Peyer's patch (tissue), 4 donors: Measurements from ENCODE around the gene PRKAA2. TPM values are rescaled to one million over a fixed set of nuclear protein-coding genes. Genes with fewer than 3 reads are reported as not detected.

ENCODE experiments used
- DNase-seq, 3 donors: peaks; one replicate each; pipeline ENCODE4 v3.0.0-alpha.2; 2017 to 2019
- H3K27ac ChIP-seq, 4 donors: fragments of 200-600 bp; sonication (generic); one replicate each; pipeline ENCODE4 v1.5.1; 2016 to 2019
- H3K27me3 ChIP-seq, 2 donors: fragments of 200-600 bp; sonication (generic); one replicate each; pipeline ENCODE4 v1.5.1; 2019
- H3K36me3 ChIP-seq, 3 donors: fragments of 200-600 bp; sonication (generic); one replicate each; pipeline ENCODE4 v1.5.1; 2016 to 2019
- H3K4me1 ChIP-seq, 4 donors: fragments of 200-600 bp; sonication (generic); one replicate each; pipeline ENCODE4 v1.5.1; 2016 to 2019
- H3K4me3 ChIP-seq, 4 donors: fragments of 200-600 bp; sonication (generic); 1 replicate in 3 of 4; 2 replicates in 1 of 4; pipeline ENCODE4 v1.5.1; 2016 to 2019; ENCODE audit warnings: mild to moderate bottlenecking in 1 of 4
- H3K9me3 ChIP-seq, 4 donors: fragments of 200-600 bp; sonication (generic); one replicate each; pipeline ENCODE4 v1.5.1; 2016 to 2019; ENCODE audit warnings: mild to moderate bottlenecking in 1 of 4
- CTCF ChIP-seq, 6 experiments: fragments of 450-650 bp in 4 of 6; fragments of 200-600 bp in 2 of 6; sonication (generic) in 1 of 6; IDR thresholded peaks; one replicate each; pipeline ENCODE4 v1.5.1; 2017 to 2019; ENCODE audit warnings: antibody characterized with exemption in 6 of 6, mild to moderate bottlenecking in 3 of 6, moderate library complexity in 1 of 6
- POLR2A ChIP-seq, 2 donors: fragments of 450-650 bp; IDR thresholded peaks; one replicate each; pipeline ENCODE4 v1.5.1; 2017; ENCODE audit warnings: antibody characterized with exemption in 2 of 2, mild to moderate bottlenecking in 2 of 2, moderate library complexity in 2 of 2
- total RNA-seq, 4 donors: library from RNA; depleted of rRNA; stranded (reverse); fragments of >200 nt; gene quantifications; one replicate each; pipeline ENCODE4 v1.1.0, GENCODE V29; 2016

PRKAA2 gene
- total RNA-seq, 4 donors from 2014 or later, result 0.53 to 2.4 (median 1.4) TPM

- TF ChIP-seq POLR2A (IDR thresholded peaks at IDR 0.05) (no peak), CTCF (IDR thresholded peaks at IDR 0.05) (no peak)
- Histone ChIP-seq H3K27ac (no peak overlapping the region), H3K36me3 (no peaks in the 10 kb centered on the region), H3K4me3 (no peak overlapping the region), H3K9me3 (peaks cover 0 to 5% (median 0%) of the 10 kb centered on the region in 4 donors), H3K27me3 (no peaks in the 10 kb centered on the region), H3K4me1 (no peaks in the 10 kb centered on the region)
- DNase-seq, result no peak
Measured at GRCh38 chr1:56660293-56660692, 15.2 kb downstream of the PRKAA2 start.

GRCh38 chr1:56663846-56664245 lies 18.7 kb downstream of the PRKAA2 start:
- Histone ChIP-seq H3K27me3 (no peaks in the 10 kb centered on the region), H3K36me3 (no peaks in the 10 kb centered on the region), H3K27ac (no peak overlapping the region), H3K4me1 (no peaks in the 10 kb centered on the region), H3K4me3 (no peak overlapping the region), H3K9me3 (no peaks in the 10 kb centered on the region)
- DNase-seq, result no peak
- TF ChIP-seq POLR2A (IDR thresholded peaks at IDR 0.05) (no peak), CTCF (IDR thresholded peaks at IDR 0.05) (no peak)

- Histone ChIP-seq H3K36me3 (no peaks in the 10 kb centered on the region), H3K4me1 (no peaks in the 10 kb centered on the region), H3K9me3 (no peaks in the 10 kb centered on the region), H3K27ac (no peak overlapping the region), H3K4me3 (no peak overlapping the region), H3K27me3 (no peaks in the 10 kb centered on the region)
- DNase-seq, result no peak
- TF ChIP-seq POLR2A (IDR thresholded peaks at IDR 0.05) (no peak), CTCF (IDR thresholded peaks at IDR 0.05) (no peak)
Measured at GRCh38 chr1:56665384-56665783, 20.3 kb downstream of the PRKAA2 start.

- H3K9me3 ChIP-seq, result no peaks in the 10 kb centered on the region
Measured at GRCh38 chr1:56666112-56666608, 21.0 kb downstream of the PRKAA2 start.

GRCh38 chr1:56670350-56670749 lies 25.2 kb downstream of the PRKAA2 start:
- Histone ChIP-seq H3K27ac (no peak overlapping the region), H3K9me3 (no peaks in the 10 kb centered on the region), H3K4me3 (no peak overlapping the region), H3K27me3 (no peaks in the 10 kb centered on the region), H3K36me3 (no peaks in the 10 kb centered on the region), H3K4me1 (no peaks in the 10 kb centered on the region)
- no peak for TF ChIP-seq CTCF (IDR thresholded peaks at IDR 0.05)
- no peak for TF ChIP-seq POLR2A (IDR thresholded peaks at IDR 0.05)
- DNase-seq, result no peak

More at GRCh38 chr1:56666112-56666608, 21.0 kb downstream of the PRKAA2 start:
- no peak overlapping the region for H3K27ac ChIP-seq
- no peaks in the 10 kb centered on the region for H3K4me1 ChIP-seq
- no peak for DNase-seq
- TF ChIP-seq CTCF (IDR thresholded peaks at IDR 0.05) (no peak), POLR2A (IDR thresholded peaks at IDR 0.05) (no peak)
- no peaks in the 10 kb centered on the region for H3K36me3 ChIP-seq
- H3K27me3 ChIP-seq, result no peaks in the 10 kb centered on the region
- no peak overlapping the region for H3K4me3 ChIP-seq

GRCh38 chr1:56671085-56671484 lies 26.0 kb downstream of the PRKAA2 start:
- H3K4me1 ChIP-seq, result no peaks in the 10 kb centered on the region
- TF ChIP-seq POLR2A (IDR thresholded peaks at IDR 0.05), result no peak
- TF ChIP-seq CTCF (IDR thresholded peaks at IDR 0.05), result no peak
- H3K27me3 ChIP-seq, result no peaks in the 10 kb centered on the region
- no peaks in the 10 kb centered on the region for H3K9me3 ChIP-seq
- no peak overlapping the region for H3K4me3 ChIP-seq
- no peaks in the 10 kb centered on the region for H3K36me3 ChIP-seq
- DNase-seq, result no peak
- H3K27ac ChIP-seq, result no peak overlapping the region
